GM19468 (cell line): ENCODE data around the gene PARP1.
A peak's percentile ranks its signal among the peaks of the same experiment; 100 is the strongest.
"Not testable (repeated sequence)": the region's sequence is repeated elsewhere in the genome, so short reads cannot be mapped to it uniquely, and the experiment has no call there.

ENCODE experiments used
- ATAC-seq: cut with Tn5 transposase; IDR thresholded peaks from one replicate; pipeline ENCODE4 v1.9.1; 2021; ENCODE audit warnings: mild to moderate bottlenecking, moderate library complexity, moderate number of reproducible peaks; ENCODE audit not compliant: unreplicated experiment; ENCODE audit errors: extremely low read depth

Gene PARP1

DNA sequence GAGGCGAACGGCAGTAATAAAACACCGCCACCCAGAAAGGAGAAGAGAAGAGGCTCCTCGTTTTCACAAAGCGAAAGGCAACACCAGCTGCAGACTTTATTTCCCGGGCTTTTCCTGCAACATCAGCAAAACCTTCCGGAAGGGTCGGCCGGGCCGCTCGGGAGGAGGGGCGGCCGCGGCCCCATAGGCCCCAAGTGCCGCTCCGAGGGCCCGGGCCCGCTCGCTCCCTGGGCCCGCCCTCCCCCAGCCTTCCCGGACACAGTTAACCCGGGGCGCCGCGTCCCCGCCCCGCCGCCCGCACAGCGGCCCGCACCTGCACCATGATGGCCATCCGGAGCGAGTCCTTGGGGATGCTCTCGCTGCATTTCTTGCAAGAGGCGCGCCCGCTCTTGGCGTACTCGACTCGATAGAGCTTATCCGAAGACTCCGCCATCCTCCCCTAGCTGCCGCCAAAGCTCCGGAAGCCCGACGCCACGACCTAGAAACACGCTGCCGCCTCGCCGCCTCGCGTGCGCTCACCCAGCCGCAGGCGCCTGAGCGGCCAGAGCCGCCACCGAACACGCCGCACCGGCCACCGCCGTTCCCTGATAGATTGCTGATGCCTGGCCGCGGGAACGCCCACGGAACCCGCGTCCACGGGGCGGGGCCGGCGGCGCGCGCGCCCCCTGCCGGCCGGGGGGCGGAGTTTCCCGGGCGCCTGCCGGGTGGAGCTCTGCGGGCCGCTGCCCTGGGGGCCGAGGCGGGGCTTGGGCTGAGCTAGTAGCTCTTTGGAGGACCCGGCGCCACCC lies at the start of gene PARP1:
TSS of gene PARP1 (minus strand) at position 597 of the 788 bp plus-strand sequence. CDS start at position 433, 164 bp downstream.
- peak; percentile 66 for ATAC-seq

DNA sequence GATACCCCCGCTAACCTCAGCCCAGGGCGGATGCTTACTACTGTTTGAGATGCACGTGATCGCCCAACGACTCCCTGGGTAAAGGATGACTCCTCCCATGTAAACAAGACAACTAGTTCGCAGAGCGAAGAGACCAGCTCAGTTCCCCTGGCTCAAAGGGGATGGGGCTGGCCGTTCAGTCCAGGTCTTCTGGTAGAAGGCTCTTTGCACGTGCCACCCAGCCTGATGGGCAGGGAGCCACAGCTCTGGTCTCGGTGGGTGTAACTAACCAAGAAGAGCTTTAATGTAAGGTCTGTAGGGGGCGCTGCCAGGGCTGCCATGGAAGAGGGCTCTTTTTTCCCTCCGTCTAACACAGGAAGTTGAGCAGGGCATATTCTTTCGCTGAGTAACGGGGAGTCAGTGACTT lies 49.4 kb upstream of the PARP1 start:
- no peak for ATAC-seq

DNA sequence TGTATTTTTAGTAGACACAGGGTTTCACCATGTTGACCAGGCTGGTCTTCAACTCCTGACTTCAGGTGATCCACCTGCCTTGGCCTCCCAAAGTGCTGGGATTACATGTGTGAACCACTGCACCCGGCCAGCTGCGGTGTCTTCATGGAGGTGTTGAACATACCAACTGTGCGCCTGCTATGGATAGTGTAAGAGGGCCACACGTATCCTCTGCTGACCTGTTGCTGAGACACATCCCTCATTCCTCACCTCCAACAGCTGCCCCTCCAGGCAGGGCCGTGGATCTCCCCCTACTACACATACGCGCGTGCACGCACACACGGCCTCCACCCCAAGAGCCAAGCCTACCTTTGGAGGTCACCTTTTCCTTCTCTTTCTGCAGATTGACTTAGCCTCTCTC lies 48.0 kb upstream of the PARP1 start:
- no peak for ATAC-seq

DNA sequence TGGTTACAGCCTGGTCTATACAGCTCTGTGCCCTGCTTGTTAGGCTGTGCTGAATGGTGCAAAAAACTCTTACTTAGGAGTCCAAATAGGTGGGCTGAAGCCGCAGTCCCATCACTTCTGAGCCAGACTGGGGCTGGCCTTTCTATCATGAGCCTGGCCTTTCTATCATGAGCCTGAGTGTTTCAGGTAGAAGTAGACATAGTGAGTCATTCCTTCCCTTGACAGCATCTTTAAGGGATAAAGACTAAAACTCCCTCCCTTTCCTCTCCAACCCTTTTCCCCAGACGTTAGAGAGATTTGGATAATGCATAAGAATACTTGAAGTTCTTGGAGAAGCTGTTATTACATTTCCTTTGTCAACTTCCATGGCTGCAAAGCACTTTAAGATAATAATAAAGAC lies 46.5 kb upstream of the PARP1 start:
- ATAC-seq, result no peak

DNA sequence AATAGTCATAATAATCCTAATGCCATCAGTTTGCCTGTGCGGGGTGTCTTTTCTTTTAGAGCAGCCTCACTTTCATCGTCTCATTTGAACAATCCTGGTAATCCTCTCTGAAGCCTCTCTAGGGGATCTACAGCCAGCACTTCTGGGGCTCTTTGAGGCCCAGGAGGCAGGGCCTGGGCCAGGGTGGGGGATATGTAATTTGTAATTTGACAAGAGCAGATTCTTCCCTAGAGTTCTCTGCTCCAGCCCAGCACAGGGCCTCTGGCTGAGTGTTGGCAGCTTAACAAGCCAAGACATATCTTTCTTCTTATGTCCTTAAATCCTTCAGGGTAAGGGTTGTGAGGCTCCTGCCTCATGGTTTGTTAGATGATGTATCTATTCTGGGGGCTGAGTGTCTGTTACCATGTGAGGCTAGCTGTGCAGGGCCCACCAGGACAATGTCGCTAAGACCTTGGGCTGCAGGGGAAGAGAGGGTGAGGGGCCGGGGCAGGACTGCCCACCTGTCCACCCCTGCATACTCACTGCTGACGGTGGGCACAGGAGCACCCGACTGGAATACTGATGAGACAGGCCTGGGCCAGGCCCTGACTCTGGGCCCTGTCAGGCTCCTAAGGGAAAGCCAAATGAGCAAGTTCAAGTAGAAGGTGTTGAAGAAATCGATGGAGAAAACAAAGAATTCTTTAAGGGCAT lies 45.3 kb upstream of the PARP1 start:
- no peak for ATAC-seq

DNA sequence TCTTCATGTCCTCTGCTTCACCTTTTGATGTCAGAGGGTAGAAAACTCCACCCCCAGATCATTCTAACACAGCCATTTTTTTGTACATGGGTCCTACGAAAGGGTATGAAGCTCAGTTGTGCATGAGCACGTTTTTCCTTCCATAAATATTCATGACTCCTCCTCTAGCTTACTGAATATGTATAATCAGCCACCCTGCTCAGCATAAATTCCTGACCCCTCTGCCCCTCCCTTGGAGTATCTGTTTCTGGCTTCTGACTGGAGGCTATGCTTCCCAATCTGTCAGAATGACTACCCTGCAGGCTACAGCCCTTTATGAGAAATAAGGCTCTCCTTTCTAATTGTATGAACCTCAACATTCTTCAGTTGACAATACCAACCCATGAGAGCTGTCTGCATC lies 42.8 kb upstream of the PARP1 start:
- no peak for ATAC-seq

DNA sequence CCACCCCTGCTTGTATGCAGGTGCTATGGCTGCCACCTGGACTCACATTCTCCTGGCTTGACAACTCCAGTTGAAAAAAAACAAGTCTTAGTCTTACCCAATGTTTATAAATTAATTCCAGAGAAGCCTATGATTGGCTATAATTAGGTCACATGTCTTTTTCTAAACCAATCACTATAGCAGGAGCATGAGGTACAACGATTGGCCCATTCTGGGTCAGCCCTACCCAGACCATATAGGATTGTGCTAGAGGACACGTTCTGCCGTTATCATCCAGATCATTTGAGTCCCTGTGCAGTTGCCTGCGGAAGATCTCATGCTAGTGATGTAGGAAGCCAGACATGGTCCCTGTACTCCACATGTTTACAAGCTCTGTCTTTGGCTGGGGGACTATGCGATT lies 41.9 kb upstream of the PARP1 start:
- no peak for ATAC-seq

DNA sequence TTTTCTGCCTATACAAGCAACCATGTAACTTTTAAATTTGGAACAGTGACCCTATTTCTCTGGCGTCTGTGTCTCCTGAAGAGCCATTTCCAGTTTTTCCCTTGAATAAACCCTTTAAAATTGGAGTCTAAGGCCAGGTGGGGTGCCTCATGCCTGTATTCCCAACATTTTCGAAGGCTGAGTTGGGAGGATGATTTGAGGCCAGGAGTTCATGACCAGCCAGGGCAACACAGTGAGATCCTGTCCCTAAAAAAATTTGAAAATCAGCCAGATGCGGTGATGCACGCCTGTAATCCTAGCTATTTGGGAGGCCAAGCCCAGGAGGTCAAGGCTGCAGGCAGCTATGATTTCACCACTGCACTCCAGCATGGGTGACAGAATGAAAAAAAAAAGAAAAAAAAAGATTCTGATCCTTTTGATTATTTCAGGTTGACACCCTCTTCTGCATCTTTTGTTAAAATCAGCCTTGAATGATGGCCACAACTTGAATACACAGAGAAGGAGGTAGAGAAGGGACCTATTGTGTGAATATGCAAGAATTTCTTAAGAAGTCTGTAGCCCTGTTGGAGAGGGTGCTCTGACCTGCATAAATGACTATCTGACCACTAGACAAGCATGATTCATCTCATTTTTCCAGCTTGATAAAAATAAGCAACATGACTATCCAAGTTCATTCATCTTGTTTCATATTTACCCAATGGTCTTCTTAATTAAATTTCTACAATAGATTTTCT lies 40.2 kb upstream of the PARP1 start:
- no peak for ATAC-seq

DNA sequence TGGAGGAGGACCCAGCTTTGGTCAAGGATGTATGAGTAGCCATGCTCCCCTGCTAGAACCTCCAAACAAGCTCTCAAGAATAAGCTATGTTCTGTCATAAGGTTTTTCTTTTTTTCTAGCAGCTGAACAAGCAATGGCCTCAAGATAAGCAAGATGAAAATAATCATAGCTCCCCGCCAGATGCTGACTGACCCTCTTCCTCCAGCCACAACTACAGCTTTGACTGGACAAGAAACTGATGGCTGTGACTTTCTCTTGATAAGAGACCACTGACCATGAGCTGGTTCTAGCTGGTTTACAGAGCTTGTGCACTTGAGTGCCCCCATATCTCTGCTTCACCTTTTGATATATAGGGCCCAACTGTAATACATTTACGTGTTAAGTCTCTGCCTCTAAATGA lies 38.2 kb upstream of the PARP1 start:
- no peak for ATAC-seq

DNA sequence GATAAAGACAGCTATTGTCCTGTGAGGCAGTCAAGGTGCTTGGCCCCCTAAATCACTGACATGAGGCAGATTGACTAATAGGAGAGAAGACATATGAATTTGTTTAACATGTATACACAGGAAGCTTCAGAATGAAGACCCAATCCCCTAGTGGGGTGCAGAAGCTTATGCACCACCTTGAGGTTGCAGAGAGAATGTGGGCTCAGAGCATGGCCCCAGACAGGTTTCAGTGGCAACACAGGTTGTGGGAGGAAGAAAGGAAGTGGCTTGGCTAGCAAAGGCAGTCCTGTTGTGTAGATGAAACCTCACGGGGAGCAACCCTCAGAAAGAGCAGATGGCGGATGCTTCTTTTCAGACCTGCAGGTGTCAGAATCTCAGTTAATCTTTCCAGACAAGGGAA lies 37.0 kb upstream of the PARP1 start:
- peak; percentile 99 for ATAC-seq

DNA sequence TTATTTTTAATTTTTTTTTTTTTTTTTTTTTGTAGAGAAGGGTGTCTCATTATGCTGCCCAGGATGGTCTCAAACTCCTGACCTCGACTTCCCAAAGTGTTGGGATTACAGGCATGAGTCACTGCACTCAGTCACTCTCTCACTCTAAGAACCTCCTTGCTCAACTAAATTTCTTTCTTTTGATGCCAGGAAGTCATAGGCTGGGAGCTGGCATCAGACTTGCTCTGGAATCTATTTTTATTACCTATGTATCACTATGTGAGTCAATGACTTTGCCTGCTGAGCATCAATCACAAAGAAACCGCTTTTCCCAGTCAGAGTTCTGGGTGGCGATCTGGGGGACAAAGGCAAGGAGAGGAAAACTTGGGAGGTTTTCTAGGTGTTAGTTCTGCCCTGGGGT lies 35.5 kb upstream of the PARP1 start:
- no peak for ATAC-seq

DNA sequence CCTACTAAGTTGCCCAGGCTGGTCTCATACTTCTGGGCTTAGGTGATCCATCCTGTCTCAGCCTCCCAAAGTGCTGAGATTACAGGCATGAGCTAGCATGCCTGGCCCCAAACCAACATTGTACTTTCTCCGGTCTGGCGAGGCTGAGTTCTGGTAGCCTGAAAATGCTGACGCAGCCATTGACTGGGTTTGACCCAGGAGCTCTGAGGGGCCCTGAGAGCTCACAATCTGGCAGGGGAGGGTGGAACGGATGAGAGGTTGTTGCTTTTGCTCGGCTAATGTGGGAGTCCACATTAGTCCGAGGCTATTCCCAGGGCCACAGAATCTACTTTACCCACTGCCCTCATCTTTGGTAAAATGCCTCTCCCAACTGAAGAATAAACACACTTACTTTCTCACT lies 35.1 kb upstream of the PARP1 start:
- no peak for ATAC-seq

DNA sequence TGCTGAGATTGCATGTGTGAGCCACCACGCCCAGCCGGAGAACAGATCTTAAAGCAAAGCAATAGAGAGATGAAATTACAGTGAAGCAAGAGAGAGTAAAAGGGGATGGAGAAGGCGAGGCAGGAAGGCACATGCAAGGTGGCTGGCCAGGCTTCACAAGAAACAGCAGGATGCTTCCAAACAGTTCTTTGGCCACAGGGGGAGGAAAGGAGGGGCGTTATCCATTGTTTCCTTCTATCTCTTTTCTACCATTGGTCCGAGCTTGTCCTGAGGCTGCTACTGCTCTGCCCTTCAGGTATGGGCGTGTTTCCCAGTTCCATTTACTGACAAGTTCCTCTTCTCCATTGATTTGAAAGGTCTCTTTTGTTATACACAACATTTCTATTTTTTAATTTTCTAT lies 33.7 kb upstream of the PARP1 start:
- no peak for ATAC-seq

DNA sequence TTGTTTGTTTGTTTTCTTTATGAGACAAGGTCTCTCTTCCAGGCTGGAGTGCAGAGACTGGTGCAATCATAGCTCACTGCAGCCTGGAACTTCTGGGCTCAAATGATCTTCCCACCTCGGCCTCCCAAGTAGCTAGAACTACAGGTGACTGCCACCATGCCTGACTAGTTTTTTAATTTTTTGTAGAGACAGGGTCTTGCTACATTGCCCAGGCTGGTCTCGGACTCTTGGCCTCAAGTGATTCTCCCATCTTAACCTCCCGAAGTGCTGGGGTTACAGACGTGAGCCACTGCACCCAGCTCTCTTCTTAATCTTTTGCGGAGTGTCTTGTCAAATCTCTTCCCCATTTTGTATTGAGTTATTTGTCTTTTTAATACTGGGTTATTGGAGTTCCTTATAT lies 32.6 kb upstream of the PARP1 start:
- ATAC-seq, result no peak

DNA sequence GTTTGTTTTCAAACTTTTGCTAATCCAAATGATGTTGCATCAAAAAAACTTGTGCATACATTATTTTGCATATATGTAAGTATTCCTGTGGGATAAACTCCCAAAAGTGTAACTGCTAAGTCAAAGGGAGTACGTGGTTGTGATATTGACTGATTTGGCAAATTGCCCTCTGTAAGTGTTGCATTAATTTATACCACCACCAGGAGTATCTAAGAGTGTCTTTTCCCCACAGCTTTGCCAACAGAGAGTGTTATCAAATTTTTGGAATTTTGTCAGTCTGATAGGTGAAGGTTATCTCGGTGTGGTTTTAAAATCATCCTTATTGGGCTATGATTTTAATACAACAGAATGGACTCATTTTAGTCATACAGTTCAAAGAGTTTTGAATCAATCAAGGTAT lies 30.1 kb upstream of the PARP1 start:
- ATAC-seq, result no peak

DNA sequence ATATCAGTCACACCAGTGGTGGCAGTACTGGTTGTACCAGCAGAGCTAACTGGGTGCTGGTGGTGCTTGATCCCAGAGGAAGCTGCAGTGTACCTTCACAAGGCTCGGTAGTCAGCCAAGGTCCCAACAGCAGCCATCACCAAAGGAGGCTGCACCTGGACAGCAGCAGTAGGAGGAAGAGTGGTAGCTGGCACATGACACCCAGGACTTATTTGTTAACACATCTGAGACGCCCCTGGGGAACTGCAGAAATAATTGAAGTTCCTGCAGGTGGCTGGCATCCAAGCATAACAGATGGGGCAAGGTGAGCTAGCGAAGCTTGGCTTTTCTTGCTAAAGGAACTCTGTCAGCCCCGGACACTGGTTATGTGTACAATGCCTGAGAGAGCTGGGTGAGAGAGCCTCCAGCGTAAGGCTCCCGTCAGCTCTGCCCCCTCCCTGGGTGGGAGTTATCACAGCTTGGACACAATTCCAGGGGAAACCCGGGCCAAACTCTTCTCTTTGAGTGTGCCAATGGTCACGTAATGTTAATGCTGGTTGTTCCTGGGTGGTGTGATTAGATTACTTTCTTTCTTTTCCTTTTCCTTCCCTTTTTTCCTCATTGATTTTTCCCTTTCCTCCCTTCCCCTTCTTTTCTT lies 29.1 kb upstream of the PARP1 start:
- no peak for ATAC-seq

DNA sequence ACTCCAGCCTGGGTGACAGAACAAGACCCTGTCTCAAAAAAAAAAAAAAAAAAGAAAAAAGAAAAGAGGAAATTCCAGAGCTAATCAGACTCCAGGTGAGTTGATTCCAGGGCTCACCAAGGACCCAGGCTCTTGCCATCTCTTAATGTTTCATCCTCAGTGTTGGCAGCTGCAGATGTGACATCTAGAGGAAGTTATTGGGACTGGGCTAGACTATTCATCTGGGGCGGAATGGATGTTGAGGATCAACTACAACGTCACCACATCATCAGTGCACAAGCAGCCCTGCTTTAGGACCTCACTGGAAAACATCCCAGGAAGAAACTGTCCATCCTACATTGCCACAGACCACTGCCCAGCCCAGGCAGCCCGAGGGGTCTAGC lies 28.6 kb upstream of the PARP1 start:
- ATAC-seq, result no peak

DNA sequence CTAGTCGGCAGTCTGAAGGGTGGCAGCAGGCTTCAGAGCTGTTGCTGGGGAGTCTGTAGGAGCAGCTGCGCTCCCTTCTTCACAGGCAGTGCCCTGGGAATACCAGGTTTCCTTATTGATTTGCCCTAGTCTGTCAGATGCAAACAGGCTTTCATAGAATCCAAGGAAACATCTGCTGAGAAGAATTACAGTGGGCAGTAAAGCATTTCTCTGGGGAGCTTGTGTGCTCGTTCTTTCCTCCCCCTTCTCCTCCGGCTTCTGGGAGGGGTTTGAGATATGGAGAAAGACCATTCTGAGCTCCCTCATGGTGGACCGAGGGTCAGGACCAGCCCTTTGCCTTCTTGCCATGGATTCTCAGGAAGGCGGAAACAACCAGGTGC lies 25.4 kb upstream of the PARP1 start:
- no peak for ATAC-seq

DNA sequence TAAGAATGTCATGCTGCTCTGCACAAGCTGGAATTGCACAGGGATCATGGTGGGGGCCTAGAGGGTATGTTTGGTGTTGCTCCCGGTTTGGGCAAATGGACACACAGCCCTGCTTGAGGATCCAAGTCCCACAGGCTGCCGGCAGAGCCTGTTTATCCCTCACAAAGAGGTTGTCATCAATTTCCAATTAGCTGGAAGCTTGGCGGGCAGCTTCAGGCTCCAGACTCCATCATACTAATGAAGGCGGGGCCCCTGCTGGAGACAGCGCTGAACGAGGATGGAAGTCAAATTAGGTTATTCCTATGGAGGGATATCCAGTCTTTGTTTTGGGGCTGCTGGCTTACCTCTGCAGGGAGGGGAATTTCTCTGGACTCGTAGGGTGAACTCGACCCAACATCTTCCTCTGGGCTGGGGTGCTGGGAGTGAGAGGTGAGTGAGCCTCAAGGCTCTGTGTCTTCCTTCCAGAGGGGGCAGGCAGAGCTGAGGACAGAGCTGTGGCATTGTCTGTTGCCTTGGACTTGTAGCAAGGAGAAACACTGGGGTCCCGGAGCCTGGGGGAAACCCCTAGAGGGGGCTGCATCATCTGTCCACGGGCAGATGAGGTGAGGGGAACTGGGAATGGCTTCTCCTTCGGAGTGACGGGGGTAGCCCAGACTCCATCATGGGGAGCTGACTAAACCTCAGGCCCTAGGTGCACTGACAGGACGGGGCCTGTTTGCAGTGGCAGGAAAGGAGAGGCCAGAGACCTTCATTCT lies 24.9 kb upstream of the PARP1 start:
- no peak for ATAC-seq

DNA sequence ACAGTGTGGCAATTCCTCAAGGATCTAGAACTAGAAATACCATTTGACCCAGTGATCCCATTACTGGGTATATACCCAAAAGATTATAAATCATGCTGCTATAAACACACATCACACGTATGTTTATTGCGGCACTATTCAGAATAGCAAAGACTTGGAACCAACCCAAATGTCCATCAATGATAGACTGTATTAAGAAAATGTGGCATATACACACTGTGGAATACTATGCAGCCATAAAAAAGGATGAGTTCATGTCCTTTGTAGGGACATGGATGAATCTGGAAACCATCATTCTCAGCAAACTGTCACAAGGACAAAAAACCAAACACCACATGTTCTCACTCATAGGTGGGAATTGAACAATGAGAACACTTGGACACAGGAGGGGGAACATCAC lies 24.0 kb upstream of the PARP1 start:
- not testable (repeated sequence) for ATAC-seq
